Measurements from ENCODE around the gene CHSY1. TPM values are rescaled to one million over a fixed set of nuclear protein-coding genes. Genes with fewer than 3 reads are reported as not detected.

Gene CHSY1
- total RNA-seq, 1 donor from 2014 or later, result 39.7 TPM

GRCh38 chr15:101240358-101240757 is 11.5 kb downstream of the CHSY1 start:
- H3K36me3 Mint-ChIP-seq (ENCODE audit: unreplicated experiment), result no peaks in the 10 kb centered on the region
- no peaks in the 10 kb centered on the region for H3K9me3 Mint-ChIP-seq (ENCODE audit: unreplicated experiment)
- H3K27me3 Mint-ChIP-seq (ENCODE audit: unreplicated experiment), result no peaks in the 10 kb centered on the region
- H3K27ac Mint-ChIP-seq (ENCODE audit: unreplicated experiment), result no peak overlapping the region
- no peak for DNase-seq (ENCODE audit: extremely low spot score, unreplicated experiment)
- no peak overlapping the region for H3K4me3 Mint-ChIP-seq (ENCODE audit: unreplicated experiment)
- no peak for TF ChIP-seq CTCF (IDR thresholded peaks at IDR 0.05)
- peaks cover 45% of the 10 kb centered on the region for H3K4me1 Mint-ChIP-seq (ENCODE audit: unreplicated experiment)

GRCh38 chr15:101239724-101240136 is 12.1 kb downstream of the CHSY1 start:
- H3K27me3 Mint-ChIP-seq (ENCODE audit: unreplicated experiment), result no peaks in the 10 kb centered on the region
- peaks cover 5% of the 10 kb centered on the region for H3K36me3 Mint-ChIP-seq (ENCODE audit: unreplicated experiment)
- no peak for TF ChIP-seq CTCF (IDR thresholded peaks at IDR 0.05)
- no peak overlapping the region for H3K4me3 Mint-ChIP-seq (ENCODE audit: unreplicated experiment)
- peaks cover 39% of the 10 kb centered on the region for H3K4me1 Mint-ChIP-seq (ENCODE audit: unreplicated experiment)
- H3K27ac Mint-ChIP-seq (ENCODE audit: unreplicated experiment), result no peak overlapping the region
- no peaks in the 10 kb centered on the region for H3K9me3 Mint-ChIP-seq (ENCODE audit: unreplicated experiment)
- DNase-seq (ENCODE audit: extremely low spot score, unreplicated experiment), result no peak

- H3K27me3 Mint-ChIP-seq (ENCODE audit: unreplicated experiment), result no peaks in the 10 kb centered on the region
- no peak for TF ChIP-seq CTCF (IDR thresholded peaks at IDR 0.05)
- H3K4me3 Mint-ChIP-seq (ENCODE audit: unreplicated experiment), result no peak overlapping the region
- H3K27ac Mint-ChIP-seq (ENCODE audit: unreplicated experiment), result no peak overlapping the region
- no peak for DNase-seq (ENCODE audit: extremely low spot score, unreplicated experiment)
- peaks cover 16% of the 10 kb centered on the region for H3K36me3 Mint-ChIP-seq (ENCODE audit: unreplicated experiment)
- H3K4me1 Mint-ChIP-seq (ENCODE audit: unreplicated experiment), result peaks cover 20% of the 10 kb centered on the region
- H3K9me3 Mint-ChIP-seq (ENCODE audit: unreplicated experiment), result no peaks in the 10 kb centered on the region
These were observed 14.6 kb downstream of the CHSY1 start for GRCh38 chr15:101237251-101237650.

GRCh38 chr15:101233651-101234280 is 18.1 kb downstream of the CHSY1 start:
- no peak overlapping the region for H3K4me3 Mint-ChIP-seq (ENCODE audit: unreplicated experiment)
- peaks cover 32% of the 10 kb centered on the region for H3K36me3 Mint-ChIP-seq (ENCODE audit: unreplicated experiment)
- no peak for DNase-seq (ENCODE audit: extremely low spot score, unreplicated experiment)
- no peak for TF ChIP-seq CTCF (IDR thresholded peaks at IDR 0.05)
- H3K27me3 Mint-ChIP-seq (ENCODE audit: unreplicated experiment), result no peaks in the 10 kb centered on the region
- H3K27ac Mint-ChIP-seq (ENCODE audit: unreplicated experiment), result peak overlapping the region; percentile 0
- H3K9me3 Mint-ChIP-seq (ENCODE audit: unreplicated experiment), result peaks cover 7% of the 10 kb centered on the region
- peaks cover 6% of the 10 kb centered on the region for H3K4me1 Mint-ChIP-seq (ENCODE audit: unreplicated experiment)

GRCh38 chr15:101232677-101233076 is 19.2 kb downstream of the CHSY1 start:
- peaks cover 11% of the 10 kb centered on the region for H3K4me1 Mint-ChIP-seq (ENCODE audit: unreplicated experiment)
- H3K27ac Mint-ChIP-seq (ENCODE audit: unreplicated experiment), result no peak overlapping the region

More at GRCh38 chr15:101232677-101233076, 19.2 kb downstream of the CHSY1 start:
- Mint-ChIP-seq H3K4me3 (ENCODE audit: unreplicated experiment) (no peak overlapping the region), H3K36me3 (ENCODE audit: unreplicated experiment) (peaks cover 42% of the 10 kb centered on the region), H3K9me3 (ENCODE audit: unreplicated experiment) (peaks cover 18% of the 10 kb centered on the region), H3K27me3 (ENCODE audit: unreplicated experiment) (no peaks in the 10 kb centered on the region)
- no peak for TF ChIP-seq CTCF (IDR thresholded peaks at IDR 0.05)
- DNase-seq (ENCODE audit: extremely low spot score, unreplicated experiment), result no peak
